GM23338 (cell line): ENCODE measurements around the gene CPNE6. TPM values are rescaled to one million over a fixed set of nuclear protein-coding genes. Genes with fewer than 3 reads are reported as not detected.

ENCODE experiments used
- EZH2 ChIP-seq: fragments of 200-600 bp; sonication (generic); IDR thresholded peaks from one replicate; pipeline ENCODE4 v1.8.0; 2017; ENCODE audit warnings: antibody characterized with exemption, mild to moderate bottlenecking, low read depth; ENCODE audit not compliant: unreplicated experiment
- NANOG ChIP-seq: IDR thresholded peaks from 2 replicates; pipeline ENCODE4 v1.6.1; 2016; ENCODE audit warnings: antibody characterized with exemption, borderline replicate concordance
- POLR2AphosphoS5 ChIP-seq: IDR thresholded peaks from 2 replicates; pipeline ENCODE4 v1.6.1; 2016; ENCODE audit warnings: antibody characterized with exemption, low read depth
- REST ChIP-seq: IDR thresholded peaks from one replicate; pipeline ENCODE4 v1.6.1; 2018; ENCODE audit warnings: antibody characterized with exemption; ENCODE audit not compliant: unreplicated experiment
- STAT1 ChIP-seq: IDR thresholded peaks from one replicate; pipeline ENCODE4 v1.6.1; 2016; ENCODE audit warnings: antibody characterized with exemption; ENCODE audit not compliant: unreplicated experiment
- polyA plus RNA-seq: library from polyadenylated mRNA; unstranded; fragments of >200 nt; fragmentation: Nextera tagmentation; extraction: Ambion mirVana; gene quantifications from 2 replicates; pipeline ENCODE4 v1.2.1, GENCODE V29; 2016
- total RNA-seq: library from RNA; depleted of rRNA; stranded (reverse); fragments of >200 nt; shearing (Covaris generic); gene quantifications from 2 replicates; pipeline ENCODE4 v1.2.3, GENCODE V29; 2014
- TF ChIP-seq, protein P1 (sequence below): fragments of 250-450 bp; sonication (Bioruptor Pico); IDR thresholded peaks from 2 replicates; pipeline ENCODE4 v1.5.0; 2020; ENCODE audit warnings: mild to moderate bottlenecking, moderate library complexity

Gene CPNE6
- total and polyA plus RNA-seq, 2 experiments from 2014 or later, result 0.16 TPM; not detected in 1

DNA sequence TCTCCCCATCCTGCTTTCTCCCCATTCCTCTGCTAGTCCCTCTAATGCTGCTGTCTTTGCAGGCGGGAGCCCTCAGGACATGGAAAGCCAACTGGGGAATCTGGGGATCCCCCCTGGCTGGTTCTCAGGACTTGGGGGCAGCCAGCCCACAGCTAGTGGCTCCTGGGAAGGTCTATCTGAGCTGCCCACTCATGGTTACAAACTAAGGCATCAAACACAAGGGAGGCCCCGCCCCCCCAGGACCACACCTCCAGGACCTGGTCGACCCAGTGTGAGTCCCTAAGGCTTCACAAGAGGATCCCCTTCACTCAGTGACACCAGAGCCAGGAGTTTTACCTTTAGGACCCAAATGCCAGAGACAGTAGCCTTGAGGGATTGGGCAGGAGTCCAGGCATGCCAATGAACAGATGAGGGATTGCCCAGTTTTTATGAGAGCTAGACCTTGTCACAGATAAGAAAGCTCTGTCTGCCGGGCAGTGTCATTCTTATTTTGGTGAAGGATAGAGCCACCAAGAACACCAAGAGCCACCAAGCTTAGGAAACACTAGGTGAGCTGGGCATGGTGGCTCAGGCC lies 8.0 kb upstream of the CPNE6 start (continued):
- TF ChIP-seq, protein P1, sequence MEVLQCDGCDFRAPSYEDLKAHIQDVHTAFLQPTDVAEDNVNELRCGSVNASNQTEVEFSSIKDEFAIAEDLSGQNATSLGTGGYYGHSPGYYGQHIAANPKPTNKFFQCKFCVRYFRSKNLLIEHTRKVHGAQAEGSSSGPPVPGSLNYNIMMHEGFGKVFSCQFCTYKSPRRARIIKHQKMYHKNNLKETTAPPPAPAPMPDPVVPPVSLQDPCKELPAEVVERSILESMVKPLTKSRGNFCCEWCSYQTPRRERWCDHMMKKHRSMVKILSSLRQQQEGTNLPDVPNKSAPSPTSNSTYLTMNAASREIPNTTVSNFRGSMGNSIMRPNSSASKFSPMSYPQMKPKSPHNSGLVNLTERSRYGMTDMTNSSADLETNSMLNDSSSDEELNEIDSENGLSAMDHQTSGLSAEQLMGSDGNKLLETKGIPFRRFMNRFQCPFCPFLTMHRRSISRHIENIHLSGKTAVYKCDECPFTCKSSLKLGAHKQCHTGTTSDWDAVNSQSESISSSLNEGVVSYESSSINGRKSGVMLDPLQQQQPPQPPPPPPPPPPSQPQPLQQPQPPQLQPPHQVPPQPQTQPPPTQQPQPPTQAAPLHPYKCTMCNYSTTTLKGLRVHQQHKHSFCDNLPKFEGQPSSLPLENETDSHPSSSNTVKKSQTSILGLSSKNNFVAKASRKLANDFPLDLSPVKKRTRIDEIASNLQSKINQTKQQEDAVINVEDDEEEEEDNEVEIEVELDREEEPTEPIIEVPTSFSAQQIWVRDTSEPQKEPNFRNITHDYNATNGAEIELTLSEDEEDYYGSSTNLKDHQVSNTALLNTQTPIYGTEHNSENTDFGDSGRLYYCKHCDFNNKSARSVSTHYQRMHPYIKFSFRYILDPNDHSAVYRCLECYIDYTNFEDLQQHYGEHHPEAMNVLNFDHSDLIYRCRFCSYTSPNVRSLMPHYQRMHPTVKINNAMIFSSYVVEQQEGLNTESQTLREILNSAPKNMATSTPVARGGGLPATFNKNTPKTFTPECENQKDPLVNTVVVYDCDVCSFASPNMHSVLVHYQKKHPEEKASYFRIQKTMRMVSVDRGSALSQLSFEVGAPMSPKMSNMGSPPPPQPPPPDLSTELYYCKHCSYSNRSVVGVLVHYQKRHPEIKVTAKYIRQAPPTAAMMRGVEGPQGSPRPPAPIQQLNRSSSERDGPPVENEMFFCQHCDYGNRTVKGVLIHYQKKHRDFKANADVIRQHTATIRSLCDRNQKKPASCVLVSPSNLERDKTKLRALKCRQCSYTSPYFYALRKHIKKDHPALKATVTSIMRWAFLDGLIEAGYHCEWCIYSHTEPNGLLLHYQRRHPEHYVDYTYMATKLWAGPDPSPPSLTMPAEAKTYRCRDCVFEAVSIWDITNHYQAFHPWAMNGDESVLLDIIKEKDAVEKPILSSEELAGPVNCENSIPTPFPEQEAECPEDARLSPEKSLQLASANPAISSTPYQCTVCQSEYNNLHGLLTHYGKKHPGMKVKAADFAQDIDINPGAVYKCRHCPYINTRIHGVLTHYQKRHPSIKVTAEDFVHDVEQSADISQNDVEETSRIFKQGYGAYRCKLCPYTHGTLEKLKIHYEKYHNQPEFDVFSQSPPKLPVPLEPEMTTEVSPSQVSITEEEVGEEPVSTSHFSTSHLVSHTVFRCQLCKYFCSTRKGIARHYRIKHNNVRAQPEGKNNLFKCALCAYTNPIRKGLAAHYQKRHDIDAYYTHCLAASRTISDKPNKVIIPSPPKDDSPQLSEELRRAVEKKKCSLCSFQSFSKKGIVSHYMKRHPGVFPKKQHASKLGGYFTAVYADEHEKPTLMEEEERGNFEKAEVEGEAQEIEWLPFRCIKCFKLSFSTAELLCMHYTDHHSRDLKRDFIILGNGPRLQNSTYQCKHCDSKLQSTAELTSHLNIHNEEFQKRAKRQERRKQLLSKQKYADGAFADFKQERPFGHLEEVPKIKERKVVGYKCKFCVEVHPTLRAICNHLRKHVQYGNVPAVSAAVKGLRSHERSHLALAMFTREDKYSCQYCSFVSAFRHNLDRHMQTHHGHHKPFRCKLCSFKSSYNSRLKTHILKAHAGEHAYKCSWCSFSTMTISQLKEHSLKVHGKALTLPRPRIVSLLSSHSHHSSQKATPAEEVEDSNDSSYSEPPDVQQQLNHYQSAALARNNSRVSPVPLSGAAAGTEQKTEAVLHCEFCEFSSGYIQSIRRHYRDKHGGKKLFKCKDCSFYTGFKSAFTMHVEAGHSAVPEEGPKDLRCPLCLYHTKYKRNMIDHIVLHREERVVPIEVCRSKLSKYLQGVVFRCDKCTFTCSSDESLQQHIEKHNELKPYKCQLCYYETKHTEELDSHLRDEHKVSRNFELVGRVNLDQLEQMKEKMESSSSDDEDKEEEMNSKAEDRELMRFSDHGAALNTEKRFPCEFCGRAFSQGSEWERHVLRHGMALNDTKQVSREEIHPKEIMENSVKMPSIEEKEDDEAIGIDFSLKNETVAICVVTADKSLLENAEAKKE (CRISPR knock-in tag), result no peak
- TF ChIP-seq STAT1 (no peak), EZH2 (no peak), NANOG (no peak), POLR2AphosphoS5 (no peak), REST (no peak)
